ENCODE data around the gene BARD1. TPM values are rescaled to one million over a fixed set of nuclear protein-coding genes. Genes with fewer than 3 reads are reported as not detected.

Gene BARD1
- total RNA-seq, 2 donors from 2014 or later = 22.7 to 35.9 TPM

DNA sequence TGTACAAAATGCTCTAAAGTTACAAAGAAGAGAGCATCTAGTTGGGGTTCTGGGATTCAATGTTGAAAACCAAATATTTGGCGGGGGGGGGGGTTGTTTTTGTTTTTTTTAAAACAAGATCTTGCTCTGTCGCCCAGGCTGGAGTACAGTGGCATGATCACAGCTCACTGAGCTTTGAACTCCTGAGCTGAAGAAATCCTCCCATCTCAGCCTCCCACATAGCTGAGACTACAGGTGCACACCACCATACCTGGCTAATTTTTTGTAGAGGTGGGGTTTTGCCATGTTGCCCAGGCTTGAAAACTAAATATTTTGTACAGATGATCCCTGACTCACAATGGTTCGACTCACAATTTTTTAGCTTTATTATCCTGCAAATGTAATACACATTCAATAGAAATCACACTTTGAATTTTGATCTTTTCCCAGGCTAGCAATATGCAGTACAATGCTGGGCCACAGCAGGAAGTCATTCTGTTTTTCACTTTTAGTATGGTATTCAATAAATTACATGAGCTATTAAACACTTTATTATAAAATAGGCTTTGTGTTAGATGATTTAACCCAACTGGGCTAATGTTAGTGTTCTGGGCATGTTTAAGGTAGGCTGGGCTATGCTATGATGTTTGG is 7.6 kb downstream of the BARD1 start:
- Histone ChIP-seq H3K27ac (ENCODE audit: low read depth, low read length) (no peak overlapping the region), H3K4me1 (ENCODE audit: control insufficient read depth, insufficient read depth, low read length) (peaks cover 9% of the 10 kb centered on the region), H3K36me3 (ENCODE audit: control insufficient read depth, insufficient read depth, low read length) (peaks cover 5% of the 10 kb centered on the region), H3K27me3 (ENCODE audit: control insufficient read depth, insufficient read depth, low read length, poor library complexity, severe bottlenecking) (no peaks in the 10 kb centered on the region), H3K9me3 (ENCODE audit: control insufficient read depth, low read length) (no peaks in the 10 kb centered on the region), H3K4me3 (ENCODE audit: low read length) (no peak overlapping the region), H3K9ac (ENCODE audit: extremely low read depth, low read length, poor library complexity, severe bottlenecking) (no peak overlapping the region)
- Mint-ChIP-seq H3K4me1 (peaks cover 43% of the 10 kb centered on the region), H3K36me3 (ENCODE audit: low read depth) (peaks cover 12% of the 10 kb centered on the region), H3K4me3 (no peak overlapping the region), H3K27ac (no peak overlapping the region), H3K9me3 (no peaks in the 10 kb centered on the region), H3K27me3 (ENCODE audit: insufficient read depth) (no peaks in the 10 kb centered on the region)
- WGBS, 2 experiments (ENCODE audit: insufficient coverage in 1 of 2, insufficient read length in 1 of 2) = 88 to 89% methylated on average over 1 to 2 of the region's 3 CpGs
- TF ChIP-seq, protein P1, sequence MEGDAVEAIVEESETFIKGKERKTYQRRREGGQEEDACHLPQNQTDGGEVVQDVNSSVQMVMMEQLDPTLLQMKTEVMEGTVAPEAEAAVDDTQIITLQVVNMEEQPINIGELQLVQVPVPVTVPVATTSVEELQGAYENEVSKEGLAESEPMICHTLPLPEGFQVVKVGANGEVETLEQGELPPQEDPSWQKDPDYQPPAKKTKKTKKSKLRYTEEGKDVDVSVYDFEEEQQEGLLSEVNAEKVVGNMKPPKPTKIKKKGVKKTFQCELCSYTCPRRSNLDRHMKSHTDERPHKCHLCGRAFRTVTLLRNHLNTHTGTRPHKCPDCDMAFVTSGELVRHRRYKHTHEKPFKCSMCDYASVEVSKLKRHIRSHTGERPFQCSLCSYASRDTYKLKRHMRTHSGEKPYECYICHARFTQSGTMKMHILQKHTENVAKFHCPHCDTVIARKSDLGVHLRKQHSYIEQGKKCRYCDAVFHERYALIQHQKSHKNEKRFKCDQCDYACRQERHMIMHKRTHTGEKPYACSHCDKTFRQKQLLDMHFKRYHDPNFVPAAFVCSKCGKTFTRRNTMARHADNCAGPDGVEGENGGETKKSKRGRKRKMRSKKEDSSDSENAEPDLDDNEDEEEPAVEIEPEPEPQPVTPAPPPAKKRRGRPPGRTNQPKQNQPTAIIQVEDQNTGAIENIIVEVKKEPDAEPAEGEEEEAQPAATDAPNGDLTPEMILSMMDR (conservative IDR thresholded peaks at IDR 0.05) = no peak
- DNase-seq = no peak

DNA sequence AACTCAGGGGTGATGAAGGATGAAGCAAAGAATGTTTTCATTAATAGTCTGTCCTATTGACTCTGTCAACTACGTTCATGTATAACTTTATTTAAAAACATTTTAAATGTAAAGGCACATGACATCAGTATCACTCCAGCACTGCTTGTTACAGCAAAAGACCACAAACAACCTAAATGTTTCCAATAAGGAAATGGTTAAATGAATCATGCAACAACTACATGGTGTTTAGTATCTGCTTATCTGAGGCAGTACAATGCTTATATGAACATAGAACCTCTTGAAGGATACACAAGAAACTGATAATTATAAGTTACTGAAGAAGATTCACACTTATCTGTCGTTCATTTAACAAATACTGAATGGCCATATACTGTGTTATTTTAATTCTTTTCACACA is 8.4 kb downstream of the BARD1 start:
- H3K4me1 Mint-ChIP-seq = peaks cover 42% of the 10 kb centered on the region
- Histone ChIP-seq H3K4me1 (ENCODE audit: control insufficient read depth, insufficient read depth, low read length) (peaks cover 9% of the 10 kb centered on the region), H3K27ac (ENCODE audit: low read depth, low read length) (no peak overlapping the region), H3K36me3 (ENCODE audit: control insufficient read depth, insufficient read depth, low read length) (peaks cover 10% of the 10 kb centered on the region), H3K27me3 (ENCODE audit: control insufficient read depth, insufficient read depth, low read length, poor library complexity, severe bottlenecking) (no peaks in the 10 kb centered on the region), H3K9me3 (ENCODE audit: control insufficient read depth, low read length) (no peaks in the 10 kb centered on the region), H3K4me3 (ENCODE audit: low read length) (no peak overlapping the region), H3K9ac (ENCODE audit: extremely low read depth, low read length, poor library complexity, severe bottlenecking) (no peak overlapping the region)
- no peak for DNase-seq
- TF ChIP-seq, protein P1 (conservative IDR thresholded peaks at IDR 0.05) = no peak
- peaks cover 14% of the 10 kb centered on the region for H3K36me3 Mint-ChIP-seq (ENCODE audit: low read depth)
- no peaks in the 10 kb centered on the region for H3K9me3 Mint-ChIP-seq
- no peak overlapping the region for H3K4me3 Mint-ChIP-seq
- no peak overlapping the region for H3K27ac Mint-ChIP-seq
- WGBS, 2 experiments (ENCODE audit: insufficient coverage in 1 of 2, insufficient read length in 1 of 2) = 93 to 100% methylated on average over 1 to 2 of the region's 2 CpGs
- no peaks in the 10 kb centered on the region for H3K27me3 Mint-ChIP-seq (ENCODE audit: insufficient read depth)

DNA sequence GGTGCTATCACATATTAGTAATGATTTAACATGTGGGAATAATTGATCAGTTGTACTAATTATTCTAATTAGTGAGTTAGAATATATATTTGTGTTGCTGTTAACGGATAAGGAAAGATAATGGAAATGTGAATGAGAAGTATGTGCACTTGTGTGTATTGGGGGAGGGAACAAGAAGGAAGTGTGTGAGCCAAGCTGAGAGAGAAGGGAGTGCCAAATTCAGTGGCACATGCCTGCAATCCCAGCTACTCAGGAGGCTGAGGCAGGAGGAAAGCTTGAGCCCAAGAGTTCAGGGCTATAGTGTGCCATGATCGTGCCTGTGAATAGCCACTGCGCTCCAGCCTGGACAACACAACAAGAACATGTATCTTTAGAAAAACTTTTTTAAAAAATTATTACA is 9.3 kb downstream of the BARD1 start:
- no peaks in the 10 kb centered on the region for H3K27me3 ChIP-seq (ENCODE audit: control insufficient read depth, insufficient read depth, low read length, poor library complexity, severe bottlenecking)
- H3K36me3 Mint-ChIP-seq (ENCODE audit: low read depth) = peaks cover 17% of the 10 kb centered on the region
- no peak overlapping the region for H3K4me3 Mint-ChIP-seq
- H3K9me3 Mint-ChIP-seq = no peaks in the 10 kb centered on the region
- no peak overlapping the region for H3K27ac ChIP-seq (ENCODE audit: low read depth, low read length)
- no peaks in the 10 kb centered on the region for H3K27me3 Mint-ChIP-seq (ENCODE audit: insufficient read depth)
- DNase-seq = no peak
- 82 to 92% methylated on average over 1 to 3 of the region's 3 CpGs for WGBS, 2 experiments (ENCODE audit: insufficient coverage in 1 of 2, insufficient read length in 1 of 2)
- TF ChIP-seq, protein P1 (conservative IDR thresholded peaks at IDR 0.05) = no peak
- peaks cover 3% of the 10 kb centered on the region for H3K9me3 ChIP-seq (ENCODE audit: control insufficient read depth, low read length)
- H3K9ac ChIP-seq (ENCODE audit: extremely low read depth, low read length, poor library complexity, severe bottlenecking) = no peak overlapping the region
- H3K4me3 ChIP-seq (ENCODE audit: low read length) = no peak overlapping the region
- H3K36me3 ChIP-seq (ENCODE audit: control insufficient read depth, insufficient read depth, low read length) = peaks cover 19% of the 10 kb centered on the region
- H3K4me1 ChIP-seq (ENCODE audit: control insufficient read depth, insufficient read depth, low read length) = peaks cover 9% of the 10 kb centered on the region
- H3K27ac Mint-ChIP-seq = no peak overlapping the region
- peaks cover 36% of the 10 kb centered on the region for H3K4me1 Mint-ChIP-seq
